MM.1S (cell line): ENCODE data around the gene ZFPM1.

Source experiments
- DNase-seq: peaks from one replicate; pipeline ENCODE4 v3.0.0-alpha.2; 2015
- H2AFZ ChIP-seq: fragments of 300-600 bp; sonication (generic); 2 replicates; pipeline ENCODE4 v1.6.0; 2016; ENCODE audit warnings: antibody characterized with exemption, low read length
- H3F3A ChIP-seq: fragments of 300-600 bp; sonication (generic); 2 replicates; pipeline ENCODE4 v1.6.1; 2016; ENCODE audit warnings: mild to moderate bottlenecking, antibody characterized with exemption, low read length, moderate library complexity, mixed read lengths; ENCODE audit not compliant: insufficient read depth
- H3K27ac ChIP-seq: fragments of 300-600 bp; sonication (generic); 2 replicates; pipeline ENCODE4 v1.5.1; 2016; ENCODE audit warnings: mild to moderate bottlenecking, low read length
- H3K27me3 ChIP-seq: fragments of 300-600 bp; sonication (generic); replicated peaks from 2 replicates; pipeline ENCODE4 v1.6.0; 2016; ENCODE audit warnings: low read length; ENCODE audit not compliant: insufficient read depth
- H3K36me3 ChIP-seq: fragments of 300-600 bp; sonication (generic); replicated peaks from 2 replicates; pipeline ENCODE4 v1.6.1; 2016; ENCODE audit warnings: mild to moderate bottlenecking, low read length, mixed read lengths; ENCODE audit not compliant: insufficient read depth
- H3K4me1 ChIP-seq: fragments of 300-600 bp; sonication (generic); 2 replicates; pipeline ENCODE4 v1.6.1; 2016; ENCODE audit warnings: low read length, mixed read lengths
- H3K4me2 ChIP-seq: fragments of 300-600 bp; sonication (generic); 2 replicates; pipeline ENCODE4 v1.6.0; 2016; ENCODE audit warnings: low read depth, low read length
- H3K4me3 ChIP-seq: fragments of 300-600 bp; sonication (generic); 2 replicates; pipeline ENCODE4 v1.5.1; 2016; ENCODE audit warnings: low read length, mixed read lengths
- H3K79me2 ChIP-seq: fragments of 300-600 bp; sonication (generic); 2 replicates; pipeline ENCODE4 v1.6.1; 2016; ENCODE audit warnings: mixed run types, low read length, mixed read lengths
- H3K9ac ChIP-seq: fragments of 300-600 bp; sonication (generic); 2 replicates; pipeline ENCODE4 v1.6.1; 2016; ENCODE audit warnings: low read length, mixed read lengths
- H3K9me2 ChIP-seq: fragments of 300-600 bp; sonication (generic); replicated peaks from 2 replicates; pipeline ENCODE4 v1.6.1; 2016; ENCODE audit warnings: mild to moderate bottlenecking, low read length, mixed read lengths; ENCODE audit not compliant: insufficient read depth
- H3K9me3 ChIP-seq: fragments of 300-600 bp; sonication (generic); replicated peaks from 2 replicates; pipeline ENCODE4 v1.6.1; 2016; ENCODE audit warnings: mild to moderate bottlenecking, low read length, mixed read lengths; ENCODE audit not compliant: insufficient read depth
- H4K20me1 ChIP-seq: fragments of 300-600 bp; sonication (generic); 2 replicates; pipeline ENCODE4 v1.6.1; 2016; ENCODE audit warnings: mild to moderate bottlenecking, low read length, moderate library complexity, mixed read lengths; ENCODE audit not compliant: insufficient read depth
- EZH2 ChIP-seq: fragments of 300-600 bp; sonication (generic); optimal IDR thresholded peaks from 2 replicates; pipeline ENCODE3; 2017; ENCODE audit warnings: low read depth, mild to moderate bottlenecking, antibody characterized with exemption, low read length, mixed read lengths
- EZH2phosphoT487 ChIP-seq: fragments of 300-600 bp; sonication (generic); IDR thresholded peaks from 2 replicates; pipeline ENCODE4 v1.6.1; 2018; ENCODE audit warnings: antibody characterized with exemption, low read length
- TF ChIP-seq, protein P1 (sequence below): fragments of 300-600 bp; sonication (generic); IDR thresholded peaks from 2 replicates; pipeline ENCODE4 v1.5.1; 2016; ENCODE audit warnings: antibody characterized with exemption, low read length, mixed read lengths

ZFPM1 gene

DNA sequence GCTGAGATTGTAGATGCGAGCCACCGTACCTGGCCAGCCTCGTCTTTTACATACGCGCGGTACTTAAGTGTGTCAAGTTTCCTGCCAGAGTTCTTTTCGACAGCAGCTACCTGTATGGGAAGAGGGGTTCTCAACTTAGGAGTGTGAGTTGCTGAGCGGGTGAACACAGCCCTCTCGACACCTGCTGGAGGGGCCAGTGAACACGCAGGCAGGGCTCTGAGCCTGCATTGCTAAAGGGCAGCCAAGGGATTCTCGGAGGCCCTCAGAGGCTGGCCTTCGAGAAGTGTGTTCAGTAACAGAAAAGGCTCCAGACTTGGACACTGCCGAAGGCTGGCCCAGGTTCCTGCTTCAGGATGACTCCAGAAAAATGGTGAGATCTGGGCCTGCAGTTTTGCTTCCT lies 123.2 kb downstream of the ZFPM1 start:
- Histone ChIP-seq H3K4me3 (no peak overlapping the region), H3K4me2 (no peak overlapping the region), H3K9me2 (no peaks in the 10 kb centered on the region), H3K27ac (no peak overlapping the region), H3K4me1 (peaks cover 7% of the 10 kb centered on the region; the same call in 1 of the 2 replicates), H3K36me3 (no peaks in the 10 kb centered on the region), H3K9me3 (no peaks in the 10 kb centered on the region), H2AFZ (no peak overlapping the region), H3K79me2 (peaks cover 90% of the 10 kb centered on the region), H3F3A (no peaks in the 10 kb centered on the region), H3K27me3 (no peaks in the 10 kb centered on the region), H3K9ac (no peak overlapping the region), H4K20me1 (no peaks in the 10 kb centered on the region)
- DNase-seq, result no peak
- TF ChIP-seq EZH2phosphoT487 (no peak), EZH2 (no peak)
- TF ChIP-seq, protein P1, sequence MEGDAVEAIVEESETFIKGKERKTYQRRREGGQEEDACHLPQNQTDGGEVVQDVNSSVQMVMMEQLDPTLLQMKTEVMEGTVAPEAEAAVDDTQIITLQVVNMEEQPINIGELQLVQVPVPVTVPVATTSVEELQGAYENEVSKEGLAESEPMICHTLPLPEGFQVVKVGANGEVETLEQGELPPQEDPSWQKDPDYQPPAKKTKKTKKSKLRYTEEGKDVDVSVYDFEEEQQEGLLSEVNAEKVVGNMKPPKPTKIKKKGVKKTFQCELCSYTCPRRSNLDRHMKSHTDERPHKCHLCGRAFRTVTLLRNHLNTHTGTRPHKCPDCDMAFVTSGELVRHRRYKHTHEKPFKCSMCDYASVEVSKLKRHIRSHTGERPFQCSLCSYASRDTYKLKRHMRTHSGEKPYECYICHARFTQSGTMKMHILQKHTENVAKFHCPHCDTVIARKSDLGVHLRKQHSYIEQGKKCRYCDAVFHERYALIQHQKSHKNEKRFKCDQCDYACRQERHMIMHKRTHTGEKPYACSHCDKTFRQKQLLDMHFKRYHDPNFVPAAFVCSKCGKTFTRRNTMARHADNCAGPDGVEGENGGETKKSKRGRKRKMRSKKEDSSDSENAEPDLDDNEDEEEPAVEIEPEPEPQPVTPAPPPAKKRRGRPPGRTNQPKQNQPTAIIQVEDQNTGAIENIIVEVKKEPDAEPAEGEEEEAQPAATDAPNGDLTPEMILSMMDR, result no peak

DNA sequence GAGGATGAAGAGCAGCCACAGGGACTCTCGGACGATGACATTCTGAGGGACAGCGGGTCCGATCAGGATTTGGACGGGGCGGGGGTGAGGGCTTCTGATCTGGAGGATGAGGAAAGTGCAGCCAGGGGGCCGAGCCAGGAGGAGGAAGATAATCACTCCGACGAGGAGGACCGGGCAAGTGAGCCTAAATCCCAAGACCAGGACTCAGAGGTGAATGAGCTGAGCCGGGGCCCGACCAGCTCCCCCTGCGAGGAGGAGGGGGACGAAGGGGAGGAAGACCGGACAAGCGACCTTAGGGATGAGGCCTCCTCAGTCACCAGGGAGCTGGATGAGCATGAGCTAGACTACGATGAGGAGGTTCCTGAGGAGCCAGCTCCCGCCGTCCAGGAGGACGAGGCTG lies 124.1 kb downstream of the ZFPM1 start:
- H3F3A ChIP-seq, result no peaks in the 10 kb centered on the region
- no peaks in the 10 kb centered on the region for H3K27me3 ChIP-seq
- H3K4me1 ChIP-seq, result no peaks in the 10 kb centered on the region
- H3K9ac ChIP-seq, result no peak overlapping the region
- H3K4me3 ChIP-seq, result no peak overlapping the region
- no peaks in the 10 kb centered on the region for H3K36me3 ChIP-seq
- H3K27ac ChIP-seq, result no peak overlapping the region
- DNase-seq, result no peak
- H3K4me2 ChIP-seq, result no peak overlapping the region
- no peaks in the 10 kb centered on the region for H4K20me1 ChIP-seq
- H2AFZ ChIP-seq, result no peak overlapping the region
- H3K9me2 ChIP-seq, result no peaks in the 10 kb centered on the region
- no peaks in the 10 kb centered on the region for H3K9me3 ChIP-seq
- H3K79me2 ChIP-seq, result peaks cover 88% of the 10 kb centered on the region
- TF ChIP-seq, protein P1, result no peak
- TF ChIP-seq EZH2phosphoT487 (no peak), EZH2 (no peak)

DNA sequence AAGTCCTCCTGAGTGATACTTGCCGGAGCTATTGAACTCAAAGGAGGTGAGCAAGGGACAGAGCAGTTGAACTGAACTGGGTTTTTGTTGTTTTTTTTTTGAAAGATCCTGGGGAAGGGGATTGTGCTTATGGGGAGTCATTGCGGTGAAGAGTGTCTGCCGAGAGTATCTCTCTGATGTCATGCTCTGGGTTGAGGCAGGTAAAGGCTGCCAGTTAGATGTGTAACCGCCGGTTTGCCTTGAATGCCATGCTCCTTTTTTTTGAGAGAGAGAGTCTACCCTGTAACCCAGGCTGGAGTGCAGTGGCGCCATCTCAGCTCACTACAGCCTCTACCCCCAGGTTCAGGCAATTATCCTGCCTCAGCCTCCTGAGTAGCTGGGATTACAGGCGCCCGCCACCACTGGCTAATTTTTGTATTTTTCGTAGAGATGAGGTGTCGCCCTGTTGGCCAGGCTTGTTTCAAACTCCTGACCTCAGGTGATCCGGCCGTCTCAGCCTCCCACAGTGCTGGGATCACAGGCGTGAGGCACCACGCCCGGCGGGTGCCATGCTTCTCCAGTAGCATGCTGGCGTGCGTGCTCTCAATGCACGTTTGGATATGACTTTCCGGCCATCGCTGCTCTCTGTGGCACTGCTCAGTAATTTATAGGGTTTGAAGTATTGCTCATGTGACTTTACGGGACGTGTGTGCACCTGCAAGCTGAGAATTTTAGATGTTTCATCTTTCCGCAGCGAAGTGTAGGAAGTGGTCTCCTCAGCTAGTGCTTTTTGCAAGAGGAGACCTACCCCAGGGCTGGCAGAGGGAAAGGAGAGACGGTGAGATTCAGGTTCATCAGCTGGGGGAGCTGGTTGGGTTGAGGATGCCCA lies 125.6 kb downstream of the ZFPM1 start:
- TF ChIP-seq EZH2 (no peak), EZH2phosphoT487 (no peak)
- TF ChIP-seq, protein P1, result no peak
- Histone ChIP-seq H3K9me2 (no peaks in the 10 kb centered on the region), H3K9me3 (no peaks in the 10 kb centered on the region), H3K79me2 (peaks cover 87% of the 10 kb centered on the region), H4K20me1 (no peaks in the 10 kb centered on the region), H2AFZ (no peak overlapping the region), H3K4me2 (no peak overlapping the region), H3K27me3 (no peaks in the 10 kb centered on the region), H3F3A (no peaks in the 10 kb centered on the region), H3K9ac (no peak overlapping the region), H3K27ac (no peak overlapping the region), H3K36me3 (no peaks in the 10 kb centered on the region), H3K4me3 (no peak overlapping the region), H3K4me1 (no peaks in the 10 kb centered on the region)
- DNase-seq, result no peak
